Caco-2 (cell line): ENCODE measurements around the gene UPP2. TPM values are rescaled to one million over a fixed set of nuclear protein-coding genes. Genes with fewer than 3 reads are reported as not detected.

Source experiments
- BruUV-seq: library from RNA; stranded (reverse); fragments of 400-500 nt; replicated peaks from 2 replicates; lab custom pipeline; 2021; lab: Mats Ljungman, UMichigan
- CTCF ChIA-PET: fragments of 300-600 bp; sonication (Branson Sonifier 250); formaldehyde crosslinking; loops from one replicate; lab custom pipeline; 2022; ENCODE audit warnings: antibody characterized with exemption; lab: Charles Lee
- POLR2A ChIA-PET: fragments of 300-600 bp; sonication (Branson Sonifier 250); formaldehyde crosslinking; loops from one replicate; lab custom pipeline; 2022; ENCODE audit warnings: antibody characterized with exemption; lab: Charles Lee
- DNase-seq, 2 experiments: peaks; one replicate each; pipeline versions ENCODE4 v3.0.0 to v3.0.0-alpha.2; 2020 to 2022
- H3K27me3 ChIP-seq: replicated peaks from 2 replicates; pipeline ENCODE4 v1.6.0; 2011; ENCODE audit warnings: low read length; ENCODE audit not compliant: control insufficient read depth, insufficient read depth
- H3K36me3 ChIP-seq: 2 replicates; pipeline ENCODE4 v1.5.1; 2011; ENCODE audit warnings: low read length; ENCODE audit not compliant: control insufficient read depth, insufficient read depth
- H3K4me1 ChIP-seq: fragments of 250-450 bp; sonication (Bioruptor Pico); 2 replicates; pipeline ENCODE4 v1.5.1; 2020; ENCODE audit warnings: mild to moderate bottlenecking
- H3K4me3 ChIP-seq: 2 replicates; pipeline ENCODE4 v1.5.1; 2011; ENCODE audit warnings: low read depth, mild to moderate bottlenecking, control low read depth, low read length
- H3K9me3 ChIP-seq: fragments of 250-450 bp; sonication (Bioruptor Pico); 2 replicates; pipeline ENCODE4 v1.5.1; 2020; ENCODE audit warnings: mild to moderate bottlenecking, moderate library complexity
- H3K27ac Mint-ChIP-seq: one replicate; pipeline ENCODE4 v1.8.0; 2022; ENCODE audit warnings: mixed read lengths; ENCODE audit not compliant: unreplicated experiment
- H3K27me3 Mint-ChIP-seq: one replicate; pipeline ENCODE4 v1.8.0; 2022; ENCODE audit warnings: mixed read lengths; ENCODE audit not compliant: insufficient read depth, unreplicated experiment
- H3K36me3 Mint-ChIP-seq: one replicate; pipeline ENCODE4 v1.8.0; 2022; ENCODE audit warnings: mild to moderate bottlenecking, mixed read lengths; ENCODE audit not compliant: insufficient read depth, unreplicated experiment
- H3K4me1 Mint-ChIP-seq: one replicate; pipeline ENCODE4 v1.8.0; 2022; ENCODE audit warnings: low read depth, mixed read lengths; ENCODE audit not compliant: unreplicated experiment
- H3K4me3 Mint-ChIP-seq: one replicate; pipeline ENCODE4 v1.8.0; 2022; ENCODE audit warnings: mild to moderate bottlenecking, moderate library complexity, mixed read lengths; ENCODE audit not compliant: unreplicated experiment
- H3K9me3 Mint-ChIP-seq: one replicate; pipeline ENCODE4 v1.8.0; 2022; ENCODE audit warnings: mixed read lengths; ENCODE audit not compliant: unreplicated experiment
- CTCF ChIP-seq, 2 experiments: fragments of 200-600 bp in 1 of 2; IDR thresholded peaks; 1 replicate in 1 of 2; 2 replicates in 1 of 2; pipeline versions ENCODE4 v1.5.1 to v1.8.0; 2011 to 2022; ENCODE audit warnings: antibody characterized with exemption in 1 of 2, control low read depth in 1 of 2, inconsistent platforms in 1 of 2, low read depth in 1 of 2, low read length in 1 of 2, mild to moderate bottlenecking in 1 of 2, moderate library complexity in 1 of 2; ENCODE audit not compliant: insufficient read depth in 1 of 2, severe bottlenecking in 1 of 2, unreplicated experiment in 1 of 2
- intact Hi-C: fragments of 100-400 bp; cut with micrococcal nuclease; formaldehyde crosslinking; loops from one replicate; pipeline ENCODE4 v1.10.0; 2022; ENCODE audit not compliant: unreplicated experiment
- total RNA-seq: library from RNA; stranded (reverse); gene quantifications from 2 replicates; pipeline ENCODE4 v1.2.3, GENCODE V29; 2022

UPP2 gene
- total RNA-seq, 1 experiment from 2014 or later = not detected

GRCh38 chr2:158184556-158185343 is 83.1 kb downstream of the UPP2 start:
- Histone ChIP-seq H3K4me1 (peaks cover 38% of the 10 kb centered on the region), H3K9me3 (no peaks in the 10 kb centered on the region), H3K4me3 (no peak overlapping the region), H3K27me3 (no peaks in the 10 kb centered on the region), H3K36me3 (no peaks in the 10 kb centered on the region)
- H3K4me1 Mint-ChIP-seq = peaks cover 37% of the 10 kb centered on the region
- no peaks in the 10 kb centered on the region for H3K36me3 Mint-ChIP-seq
- no peak overlapping the region for H3K4me3 Mint-ChIP-seq
- POLR2A ChIA-PET = no interaction called here
- intact Hi-C loops = loop anchor here (1.0 to 10.0 kb wide), 8 partner anchors 41 to 560 kb away; partner anchors contain the start of genes CCDC148 and PKP4
- H3K27ac Mint-ChIP-seq = peak overlapping the region; percentile 31
- DNase-seq = peak; percentile 86 to 87
- no peak for TF ChIP-seq CTCF (IDR thresholded peaks at IDR 0.05; ENCODE audit: insufficient read depth in 1 of 2, low read depth in 1 of 2, low read length in 1 of 2, severe bottlenecking in 1 of 2, unreplicated experiment in 1 of 2)
- no TSS peak for BruUV-seq
- CTCF ChIA-PET = no interaction called here
- no peaks in the 10 kb centered on the region for H3K27me3 Mint-ChIP-seq
- no peaks in the 10 kb centered on the region for H3K9me3 Mint-ChIP-seq

Other genes starting within 250 kb of the UPP2 start
- gene ACVR1, start 225.5 kb upstream of the UPP2 start, total RNA-seq = 11.1 and 11.3 TPM in 2 replicates